ENCODE data around the gene PXYLP1. TPM values are rescaled to one million over a fixed set of nuclear protein-coding genes. Genes with fewer than 3 reads are reported as not detected.

Gene PXYLP1
- total RNA-seq, 1 donor from 2014 or later, result 30.9 TPM

GRCh38 chr3:141228395-141228794 lies 3.2 kb upstream of the PXYLP1 start:
- no peak for DNase-seq (ENCODE audit: low read depth, low spot score)
- Mint-ChIP-seq H3K9me3 (peaks cover 8% of the 10 kb centered on the region), H3K4me1 (peaks cover 28% of the 10 kb centered on the region), H3K27me3 (ENCODE audit: low read depth) (peaks cover 7% of the 10 kb centered on the region), H3K36me3 (ENCODE audit: low read depth) (peaks cover 8% of the 10 kb centered on the region), H3K27ac (ENCODE audit: unreplicated experiment) (no peak overlapping the region), H3K4me3 (peak overlapping the region; percentile 53)
- no peak for TF ChIP-seq CTCF (conservative IDR thresholded peaks at IDR 0.05)

- peaks cover 7% of the 10 kb centered on the region for H3K27me3 Mint-ChIP-seq (ENCODE audit: low read depth)
- TF ChIP-seq CTCF (conservative IDR thresholded peaks at IDR 0.05), result no peak
- H3K27ac Mint-ChIP-seq (ENCODE audit: unreplicated experiment), result no peak overlapping the region
- peaks cover 35% of the 10 kb centered on the region for H3K4me1 Mint-ChIP-seq
- H3K36me3 Mint-ChIP-seq (ENCODE audit: low read depth), result peaks cover 8% of the 10 kb centered on the region
- H3K9me3 Mint-ChIP-seq, result peaks cover 8% of the 10 kb centered on the region
- no peak for DNase-seq (ENCODE audit: low read depth, low spot score)
- peak overlapping the region; percentile 53 for H3K4me3 Mint-ChIP-seq
Observed at GRCh38 chr3:141229132-141229531, 2.5 kb upstream of the PXYLP1 start.

- peak overlapping the region; percentile 77 for H3K4me3 Mint-ChIP-seq
- H3K27ac Mint-ChIP-seq (ENCODE audit: unreplicated experiment), result no peak overlapping the region
- DNase-seq (ENCODE audit: low read depth, low spot score), result no peak
- H3K36me3 Mint-ChIP-seq (ENCODE audit: low read depth), result peaks cover 3% of the 10 kb centered on the region
- no peak for TF ChIP-seq CTCF (conservative IDR thresholded peaks at IDR 0.05)
- peaks cover under 1% of the 10 kb centered on the region for H3K9me3 Mint-ChIP-seq
- H3K4me1 Mint-ChIP-seq, result peaks cover 35% of the 10 kb centered on the region
- peaks cover 7% of the 10 kb centered on the region for H3K27me3 Mint-ChIP-seq (ENCODE audit: low read depth)
Observed at GRCh38 chr3:141230293-141230692, 1.3 kb upstream of the PXYLP1 start.

- no peak for TF ChIP-seq CTCF (conservative IDR thresholded peaks at IDR 0.05)
- H3K27ac Mint-ChIP-seq (ENCODE audit: unreplicated experiment), result peak overlapping the region; percentile 57
- peaks cover 2% of the 10 kb centered on the region for H3K36me3 Mint-ChIP-seq (ENCODE audit: low read depth)
- H3K4me1 Mint-ChIP-seq, result peaks cover 35% of the 10 kb centered on the region
- H3K27me3 Mint-ChIP-seq (ENCODE audit: low read depth), result peaks cover 7% of the 10 kb centered on the region
- H3K4me3 Mint-ChIP-seq, result peak overlapping the region; percentile 90
- H3K9me3 Mint-ChIP-seq, result no peaks in the 10 kb centered on the region
- peak; percentile 16 for DNase-seq (ENCODE audit: low read depth, low spot score)
Observed at GRCh38 chr3:141231952-141232823, 563 bp downstream of the PXYLP1 start.

GRCh38 chr3:141233457-141234161 lies 2.0 kb downstream of the PXYLP1 start:
- Mint-ChIP-seq H3K27me3 (ENCODE audit: low read depth) (peaks cover 7% of the 10 kb centered on the region), H3K4me3 (peak overlapping the region; percentile 90), H3K4me1 (peaks cover 34% of the 10 kb centered on the region), H3K27ac (ENCODE audit: unreplicated experiment) (no peak overlapping the region), H3K9me3 (no peaks in the 10 kb centered on the region), H3K36me3 (ENCODE audit: low read depth) (peaks cover 3% of the 10 kb centered on the region)
- DNase-seq (ENCODE audit: low read depth, low spot score), result no peak
- no peak for TF ChIP-seq CTCF (conservative IDR thresholded peaks at IDR 0.05)

All from neural crest cell (in vitro differentiated cells).